Muscle layer of colon (tissue), 2 donors: Measurements from ENCODE around the gene ADK.

ENCODE experiments used
- H3K27ac ChIP-seq: one replicate; pipeline ENCODE4 v1.7.0; 2013; ENCODE audit warnings: low read depth, mild to moderate bottlenecking, low read length, moderate library complexity
- H3K27me3 ChIP-seq, 2 donors: one replicate each; pipeline ENCODE4 v1.7.0; 2013; ENCODE audit warnings: low read length in 2 of 2, mild to moderate bottlenecking in 2 of 2; ENCODE audit not compliant: insufficient read depth in 2 of 2, control insufficient read depth in 1 of 2
- H3K36me3 ChIP-seq: one replicate; pipeline ENCODE4 v1.7.0; 2013; ENCODE audit warnings: mild to moderate bottlenecking, low read length; ENCODE audit not compliant: insufficient read depth
- H3K4me1 ChIP-seq: one replicate; pipeline ENCODE4 v1.7.0; 2013; ENCODE audit warnings: mild to moderate bottlenecking, low read length; ENCODE audit not compliant: insufficient read depth
- H3K4me3 ChIP-seq, 2 donors: one replicate each; pipeline ENCODE4 v1.7.0; 2013; ENCODE audit warnings: low read length in 2 of 2, low read depth in 1 of 2, mild to moderate bottlenecking in 1 of 2, moderate library complexity in 1 of 2
- H3K9ac ChIP-seq: one replicate; pipeline ENCODE4 v1.7.0; 2013; ENCODE audit warnings: low read length
- H3K9me3 ChIP-seq: one replicate; pipeline ENCODE4 v1.7.0; 2013; ENCODE audit warnings: mild to moderate bottlenecking, low read length
- donor health status: abdominal sarcoma.
- donor health status: Adenocarcinoma of cecum.

Gene ADK

DNA sequence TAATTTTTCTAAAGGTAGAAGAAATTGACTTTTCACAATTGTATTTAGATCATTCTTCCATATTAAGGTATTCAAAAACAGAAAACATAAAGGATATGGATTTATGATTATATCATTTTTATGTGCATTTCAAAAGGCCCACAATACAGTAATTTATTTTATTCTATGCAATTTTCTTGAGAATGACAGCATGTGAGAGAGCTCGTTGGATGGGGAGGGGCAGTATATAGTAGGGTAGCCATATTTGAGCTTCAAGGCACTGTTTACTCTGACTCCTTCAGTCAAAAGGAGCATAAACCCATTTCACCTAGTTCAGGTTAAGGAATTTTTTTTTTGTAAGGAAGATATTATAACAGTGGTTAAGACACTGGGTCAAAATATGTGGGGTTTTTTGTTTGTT is 534.5 kb downstream of the ADK start:
- Histone ChIP-seq H3K36me3 (no peaks in the 10 kb centered on the region), H3K27me3 (no peaks in the 10 kb centered on the region), H3K27ac (no peak overlapping the region)

DNA sequence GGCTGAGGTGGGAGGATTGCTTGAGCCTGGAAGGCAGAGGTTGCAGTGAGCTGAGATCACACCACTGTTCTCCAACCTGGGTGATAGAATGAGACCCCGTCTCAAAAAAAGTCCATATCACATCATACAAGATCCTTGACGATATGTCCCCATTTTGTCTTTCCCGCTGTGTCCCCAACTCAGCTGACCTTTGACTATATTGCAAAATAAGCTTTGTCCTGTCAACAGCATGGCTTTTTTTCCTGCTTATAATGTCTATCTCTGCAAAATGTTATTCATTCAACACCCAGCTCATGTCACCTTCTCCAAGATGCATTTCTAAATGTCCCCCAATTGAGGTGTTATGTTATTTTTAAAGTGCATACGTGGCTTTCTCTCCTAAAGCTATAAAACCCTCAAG is 539.4 kb downstream of the ADK start:
- Histone ChIP-seq H3K4me3 (no peak overlapping the region), H3K9me3 (no peaks in the 10 kb centered on the region), H3K4me1 (no peaks in the 10 kb centered on the region), H3K27me3 (no peaks in the 10 kb centered on the region), H3K27ac (no peak overlapping the region), H3K9ac (no peak overlapping the region), H3K36me3 (no peaks in the 10 kb centered on the region)

More for the DNA sequence above, 534.5 kb downstream of the ADK start:
- Histone ChIP-seq H3K4me1 (no peaks in the 10 kb centered on the region), H3K9ac (no peak overlapping the region), H3K9me3 (no peaks in the 10 kb centered on the region), H3K4me3 (no peak overlapping the region)

DNA sequence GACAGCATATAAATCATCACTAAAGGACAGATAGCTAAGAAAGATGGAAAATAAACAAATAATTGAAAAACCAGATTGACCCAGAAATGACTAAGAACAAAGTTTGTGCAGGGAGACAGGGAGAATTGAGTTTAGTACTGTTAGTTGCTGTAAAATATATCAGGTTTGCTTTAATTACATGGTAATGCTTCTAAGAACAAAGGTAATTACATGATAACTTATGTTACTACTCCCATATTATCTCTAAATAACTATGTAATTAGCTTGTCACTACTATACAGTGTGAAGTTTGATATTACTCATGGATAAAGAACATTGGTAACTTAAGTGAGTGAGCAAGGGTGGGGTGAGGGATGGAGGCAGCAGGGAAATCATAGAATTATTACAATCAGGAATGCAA is 540.1 kb downstream of the ADK start:
- no peak overlapping the region for H3K4me3 ChIP-seq
- no peak overlapping the region for H3K27ac ChIP-seq
- H3K4me1 ChIP-seq: no peaks in the 10 kb centered on the region
- no peaks in the 10 kb centered on the region for H3K27me3 ChIP-seq
- no peak overlapping the region for H3K9ac ChIP-seq
- no peaks in the 10 kb centered on the region for H3K36me3 ChIP-seq
- no peaks in the 10 kb centered on the region for H3K9me3 ChIP-seq

DNA sequence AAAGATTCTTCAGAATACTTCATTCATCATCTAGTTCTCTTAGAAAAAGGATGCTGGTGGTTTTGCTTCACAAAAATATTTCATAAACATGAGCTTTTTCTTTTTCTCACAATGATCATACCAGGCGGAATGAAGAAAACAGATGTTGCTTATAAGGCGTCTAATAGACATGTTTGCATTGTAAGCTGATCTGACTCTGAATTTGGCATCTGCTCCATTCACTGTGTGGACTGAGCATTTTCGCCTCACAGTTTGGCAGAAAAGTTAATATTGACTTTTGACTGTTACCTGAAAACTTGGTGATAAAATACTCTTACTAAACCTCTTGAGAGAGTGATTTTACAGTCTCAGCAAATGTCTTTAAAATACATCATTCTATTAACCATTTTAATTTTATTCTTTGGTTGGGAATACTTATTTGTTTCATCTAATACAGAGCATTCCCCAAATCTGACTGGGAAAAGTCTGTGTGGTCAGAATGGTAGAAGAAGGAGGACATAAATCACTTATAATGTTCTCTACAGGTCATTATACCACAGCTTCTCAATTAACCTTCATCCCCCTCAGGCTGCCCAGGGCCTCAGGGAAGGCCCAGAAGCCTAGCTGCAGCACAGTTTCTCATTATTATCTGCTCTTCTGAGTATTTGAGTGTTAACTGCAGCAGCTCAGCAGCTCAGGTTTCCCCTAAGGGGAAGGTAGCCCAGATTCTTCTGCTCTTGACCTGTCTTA is 553.8 kb downstream of the ADK start:
- H3K9ac ChIP-seq: no peak overlapping the region
- H3K27me3 ChIP-seq: no peaks in the 10 kb centered on the region
- H3K4me1 ChIP-seq: no peaks in the 10 kb centered on the region
- H3K9me3 ChIP-seq: no peaks in the 10 kb centered on the region
- no peak overlapping the region for H3K4me3 ChIP-seq
- H3K27ac ChIP-seq: no peak overlapping the region
- no peaks in the 10 kb centered on the region for H3K36me3 ChIP-seq

DNA sequence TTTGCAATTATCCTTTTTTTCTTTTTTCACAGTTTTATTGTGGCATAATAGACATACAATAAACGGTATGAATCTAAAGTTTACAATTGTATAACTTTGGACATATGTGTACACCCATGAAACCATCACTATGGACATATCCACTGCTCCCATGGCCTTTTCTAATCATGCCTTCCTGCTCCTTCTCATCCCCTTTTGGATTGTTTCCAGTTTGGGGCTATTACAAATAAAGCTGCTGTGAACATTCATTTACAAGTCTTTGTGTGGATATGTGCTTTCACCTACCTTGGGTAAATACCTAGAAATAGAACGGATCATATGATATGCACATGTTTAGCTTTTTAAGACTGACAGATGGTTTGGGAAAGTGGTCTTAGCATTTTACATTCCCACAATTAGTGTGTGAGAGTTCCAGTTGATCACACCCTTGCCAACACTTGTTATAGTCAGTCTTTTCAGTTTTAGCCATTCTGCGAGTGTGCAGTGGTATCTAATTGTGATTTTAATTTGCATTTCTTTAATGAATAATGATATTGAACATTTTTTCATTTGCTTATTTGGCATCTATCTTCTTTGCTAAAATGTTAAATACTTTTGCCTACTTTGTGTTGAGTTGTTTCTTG is 554.4 kb downstream of the ADK start:
- Histone ChIP-seq H3K9me3 (no peaks in the 10 kb centered on the region), H3K9ac (no peak overlapping the region), H3K4me3 (no peak overlapping the region), H3K36me3 (no peaks in the 10 kb centered on the region), H3K4me1 (no peaks in the 10 kb centered on the region), H3K27ac (no peak overlapping the region), H3K27me3 (no peaks in the 10 kb centered on the region)

DNA sequence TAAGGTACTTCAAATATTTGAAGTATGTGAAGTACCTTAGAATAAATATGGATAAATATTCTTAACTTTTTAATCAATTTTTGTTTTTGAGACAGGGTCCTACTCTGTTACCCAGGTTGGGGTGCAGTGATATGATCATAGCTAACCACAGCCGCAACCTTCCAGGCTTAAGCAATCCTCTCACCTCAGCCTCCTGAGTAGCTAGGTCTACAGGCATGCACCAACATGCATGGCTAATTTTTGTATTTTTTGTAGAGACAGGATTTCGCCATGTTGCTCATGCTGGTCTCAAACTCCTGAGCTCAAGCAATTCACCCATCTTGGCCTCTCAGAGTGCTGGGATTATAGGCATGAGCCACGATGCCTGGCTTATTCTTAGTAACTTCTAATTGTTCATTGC is 555.9 kb downstream of the ADK start:
- H3K9me3 ChIP-seq: no peaks in the 10 kb centered on the region
- no peak overlapping the region for H3K4me3 ChIP-seq
- no peaks in the 10 kb centered on the region for H3K36me3 ChIP-seq
- no peak overlapping the region for H3K9ac ChIP-seq
- H3K4me1 ChIP-seq: no peaks in the 10 kb centered on the region
- H3K27me3 ChIP-seq: no peaks in the 10 kb centered on the region
- H3K27ac ChIP-seq: no peak overlapping the region

DNA sequence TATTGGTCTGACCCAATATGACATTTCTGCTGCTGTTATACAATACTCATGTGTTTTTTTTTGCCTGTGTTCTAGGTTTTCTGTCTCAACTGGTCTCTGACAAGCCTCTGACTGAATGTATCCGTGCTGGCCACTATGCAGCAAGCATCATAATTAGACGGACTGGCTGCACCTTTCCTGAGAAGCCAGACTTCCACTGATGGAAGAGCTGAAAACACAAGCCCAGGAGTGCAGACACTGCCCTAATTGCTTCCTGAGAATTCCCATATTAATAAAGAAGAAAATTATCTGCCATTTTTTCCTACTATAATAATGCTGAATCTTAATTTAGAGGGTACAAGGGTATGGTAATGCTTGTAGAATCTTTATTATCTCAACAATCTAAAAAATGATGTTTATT is 557.2 kb downstream of the ADK start:
- Histone ChIP-seq H3K9me3 (no peaks in the 10 kb centered on the region), H3K27ac (no peak overlapping the region), H3K4me1 (no peaks in the 10 kb centered on the region), H3K4me3 (no peak overlapping the region), H3K9ac (no peak overlapping the region), H3K27me3 (no peaks in the 10 kb centered on the region), H3K36me3 (no peaks in the 10 kb centered on the region)

DNA sequence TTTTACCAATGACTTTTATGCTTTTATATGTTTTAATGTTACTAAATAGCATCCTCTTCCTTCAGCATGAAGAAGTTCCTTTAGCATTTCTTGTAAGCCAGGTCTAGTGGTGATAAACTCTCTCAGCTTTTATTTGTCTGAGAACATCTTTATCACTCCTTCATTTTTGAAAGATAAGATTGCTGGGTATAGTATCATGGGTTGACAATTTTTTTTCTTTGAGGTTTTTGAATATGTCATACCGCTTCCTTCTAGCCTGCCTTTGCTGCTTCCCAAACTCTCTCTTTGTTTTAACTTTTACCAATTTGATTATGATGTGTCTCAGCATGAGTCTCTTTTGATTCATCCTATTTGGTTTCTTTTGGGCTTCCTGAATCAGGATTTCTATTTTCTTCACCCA is 567.2 kb downstream of the ADK start:
- H3K36me3 ChIP-seq: no peaks in the 10 kb centered on the region
- no peaks in the 10 kb centered on the region for H3K4me1 ChIP-seq
- H3K27ac ChIP-seq: no peak overlapping the region
- H3K9me3 ChIP-seq: peaks cover 7% of the 10 kb centered on the region
- no peaks in the 10 kb centered on the region for H3K27me3 ChIP-seq
- no peak overlapping the region for H3K4me3 ChIP-seq
- H3K9ac ChIP-seq: no peak overlapping the region

DNA sequence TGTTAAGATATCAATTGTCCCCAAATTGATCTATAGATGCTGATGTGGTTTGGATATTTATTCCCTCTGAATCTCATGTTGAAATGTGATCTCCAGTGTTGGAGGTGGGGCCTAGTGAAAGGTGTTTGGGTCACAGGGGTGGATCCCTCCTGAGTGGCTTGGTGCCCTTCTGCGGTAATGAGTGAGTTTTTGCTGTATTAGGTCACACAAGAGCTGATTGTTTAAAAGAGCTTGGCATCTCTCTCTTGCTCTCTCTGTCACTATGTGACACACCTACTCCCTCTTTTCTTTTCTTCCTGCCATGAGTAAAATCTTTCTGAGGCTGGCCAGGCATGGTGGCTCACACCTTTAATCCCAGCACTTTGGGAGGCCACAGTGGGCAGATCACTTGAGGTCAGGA is 577.2 kb downstream of the ADK start:
- Histone ChIP-seq H3K9ac (no peak overlapping the region), H3K27ac (no peak overlapping the region), H3K27me3 (no peaks in the 10 kb centered on the region), H3K36me3 (no peaks in the 10 kb centered on the region), H3K4me3 (no peak overlapping the region), H3K9me3 (no peaks in the 10 kb centered on the region), H3K4me1 (no peaks in the 10 kb centered on the region)

DNA sequence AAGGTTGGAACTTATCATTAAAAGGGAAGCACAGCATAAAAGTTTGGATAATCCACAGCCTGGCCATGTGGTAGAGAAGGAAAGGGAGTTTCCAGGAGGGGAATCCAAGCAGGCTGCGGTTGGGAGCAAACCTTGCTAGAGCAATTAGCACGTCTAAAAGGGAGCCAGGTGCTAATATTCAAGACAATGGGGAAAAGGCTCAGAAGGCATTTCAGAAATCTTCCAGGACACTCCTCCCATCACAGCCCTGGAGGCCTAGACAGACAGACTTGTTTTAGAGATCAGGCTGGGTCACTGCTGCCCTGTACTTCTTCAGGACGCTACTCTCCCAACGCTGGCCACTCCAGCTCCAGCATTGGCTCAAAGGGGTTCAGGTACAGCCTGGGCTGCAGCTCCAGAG is 579.2 kb downstream of the ADK start:
- no peak overlapping the region for H3K4me3 ChIP-seq
- H3K27ac ChIP-seq: no peak overlapping the region
- H3K9me3 ChIP-seq: no peaks in the 10 kb centered on the region
- H3K27me3 ChIP-seq: no peaks in the 10 kb centered on the region
- no peaks in the 10 kb centered on the region for H3K36me3 ChIP-seq
- H3K9ac ChIP-seq: no peak overlapping the region
- H3K4me1 ChIP-seq: no peaks in the 10 kb centered on the region

DNA sequence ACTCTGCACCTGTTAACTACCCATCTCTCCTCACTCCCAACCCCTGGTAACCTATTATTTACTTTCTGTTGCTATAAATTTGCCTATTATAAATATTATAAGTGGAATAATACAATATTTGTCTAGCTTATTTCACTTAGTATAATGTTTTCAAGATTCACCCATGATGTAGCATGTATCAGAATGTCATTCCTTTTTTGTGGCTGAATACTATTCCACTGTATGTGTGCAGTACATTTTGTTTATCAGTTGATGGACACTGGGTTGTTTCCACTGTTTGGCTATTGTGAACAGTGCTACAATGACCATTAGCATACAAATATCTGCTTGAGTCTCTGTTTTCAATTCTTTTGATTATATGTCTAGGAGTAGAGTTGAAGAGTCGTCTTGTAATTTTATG is 582.6 kb downstream of the ADK start:
- Histone ChIP-seq H3K4me1 (no peaks in the 10 kb centered on the region), H3K27me3 (no peaks in the 10 kb centered on the region), H3K9ac (no peak overlapping the region), H3K36me3 (no peaks in the 10 kb centered on the region), H3K9me3 (no peaks in the 10 kb centered on the region), H3K4me3 (no peak overlapping the region), H3K27ac (no peak overlapping the region)

DNA sequence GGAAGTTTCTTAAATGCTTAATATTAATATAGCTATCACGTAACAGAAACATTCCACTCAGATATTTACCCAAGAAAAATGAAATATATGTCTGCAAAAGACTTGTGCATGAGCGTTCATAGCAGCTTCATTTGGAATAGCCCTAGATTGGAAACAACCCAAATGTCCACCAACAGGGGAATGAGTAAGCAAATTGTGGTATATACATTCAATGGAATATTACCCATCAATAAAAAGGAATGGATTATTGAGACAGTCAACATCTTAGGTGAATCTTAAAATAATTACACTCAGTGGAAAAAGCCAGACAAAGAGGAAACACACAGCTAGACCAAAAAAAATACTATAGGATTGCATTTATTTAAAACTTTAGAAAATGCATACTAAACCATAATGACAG is 585.0 kb downstream of the ADK start:
- H3K4me1 ChIP-seq: peaks cover 5% of the 10 kb centered on the region
- no peak overlapping the region for H3K4me3 ChIP-seq
- no peak overlapping the region for H3K27ac ChIP-seq
- no peaks in the 10 kb centered on the region for H3K27me3 ChIP-seq
- H3K9ac ChIP-seq: no peak overlapping the region
- H3K36me3 ChIP-seq: no peaks in the 10 kb centered on the region
- no peaks in the 10 kb centered on the region for H3K9me3 ChIP-seq
